Retinal pigment epithelial cell (primary cell): ENCODE results near the gene SRCAP.

Experiments
- DNase-seq: peaks from one replicate; pipeline ENCODE4 v3.0.0-alpha.2; 2010; ENCODE audit warnings: low read depth
- H3K4me3 ChIP-seq: 2 replicates; pipeline ENCODE4 v1.5.1; 2011; ENCODE audit warnings: mild to moderate bottlenecking, low read length, control low read depth, moderate library complexity
- TF ChIP-seq, protein P1 (sequence below): conservative IDR thresholded peaks from 2 replicates; pipeline ENCODE4 v1.5.1; 2011; ENCODE audit warnings: low read depth, low read length, control low read depth, inconsistent platforms

The SRCAP gene

DNA sequence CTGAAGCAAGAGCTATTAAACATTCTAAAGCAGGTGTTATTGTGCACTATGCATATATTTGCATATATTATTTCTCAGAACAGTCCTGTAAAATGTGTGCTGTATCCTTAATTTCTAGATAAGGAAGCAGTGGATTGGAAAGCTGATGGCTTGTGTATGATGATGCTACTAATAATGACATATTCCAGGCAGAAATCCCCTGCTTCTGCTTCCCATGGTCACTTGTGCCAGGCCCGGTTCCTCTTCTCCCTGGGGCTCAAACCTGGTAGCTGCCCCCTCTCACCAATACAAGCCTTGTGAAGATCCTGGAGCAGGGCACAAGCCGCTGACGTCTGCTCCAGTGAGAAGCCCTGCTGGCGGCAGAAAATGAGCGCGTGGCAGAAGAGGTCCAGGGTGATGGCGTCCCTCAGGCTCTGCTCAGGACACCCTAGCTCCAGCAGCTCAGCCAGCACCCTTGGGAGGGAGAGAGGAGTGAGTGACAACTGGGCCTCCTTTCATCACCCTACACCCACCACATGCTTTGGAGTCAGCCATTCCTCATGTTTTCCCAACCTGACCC is 61.1 kb downstream of the SRCAP start:
- DNase-seq, result no peak
- no peak overlapping the region for H3K4me3 ChIP-seq

DNA sequence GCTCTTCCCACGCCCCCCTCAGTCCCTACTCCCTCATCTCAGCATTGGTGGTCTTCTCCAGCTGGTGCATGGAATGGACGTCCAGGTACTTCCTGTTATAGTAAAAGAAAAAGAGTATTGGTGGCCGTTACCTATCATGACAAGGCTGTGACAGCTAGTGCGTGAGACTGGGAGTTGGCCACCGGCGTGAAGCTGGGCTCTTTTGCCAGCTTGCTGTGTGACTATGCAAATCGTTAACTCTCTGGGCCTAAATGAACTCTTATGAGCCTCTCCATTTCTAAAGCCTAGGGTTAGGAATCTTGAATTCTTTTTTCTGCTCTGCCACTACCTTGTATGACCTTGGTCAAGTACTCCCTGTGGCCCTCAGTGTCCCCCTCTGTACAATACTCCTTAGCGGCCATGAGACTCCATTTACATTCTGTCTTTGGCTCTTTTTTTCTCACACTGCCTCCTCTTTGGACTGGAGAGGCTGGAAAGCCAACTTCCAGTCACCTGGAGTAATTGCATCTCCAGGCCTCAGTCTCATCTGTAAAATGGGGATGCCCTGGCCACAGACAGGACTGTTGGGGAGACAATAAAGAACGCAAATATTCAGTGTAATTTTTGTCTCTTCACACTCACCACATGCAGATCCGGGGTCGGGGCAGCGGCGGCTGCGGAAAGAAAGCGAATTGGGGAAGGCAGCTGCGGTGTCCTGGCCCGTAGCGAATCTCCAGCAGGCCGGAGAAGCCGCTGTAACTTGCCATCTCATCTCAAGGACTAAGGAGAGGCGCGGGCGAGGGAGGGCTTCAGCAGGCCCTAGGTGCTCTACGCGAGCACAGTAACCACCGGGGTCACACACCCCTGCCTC is 61.8 kb downstream of the SRCAP start:
- TF ChIP-seq, protein P1, sequence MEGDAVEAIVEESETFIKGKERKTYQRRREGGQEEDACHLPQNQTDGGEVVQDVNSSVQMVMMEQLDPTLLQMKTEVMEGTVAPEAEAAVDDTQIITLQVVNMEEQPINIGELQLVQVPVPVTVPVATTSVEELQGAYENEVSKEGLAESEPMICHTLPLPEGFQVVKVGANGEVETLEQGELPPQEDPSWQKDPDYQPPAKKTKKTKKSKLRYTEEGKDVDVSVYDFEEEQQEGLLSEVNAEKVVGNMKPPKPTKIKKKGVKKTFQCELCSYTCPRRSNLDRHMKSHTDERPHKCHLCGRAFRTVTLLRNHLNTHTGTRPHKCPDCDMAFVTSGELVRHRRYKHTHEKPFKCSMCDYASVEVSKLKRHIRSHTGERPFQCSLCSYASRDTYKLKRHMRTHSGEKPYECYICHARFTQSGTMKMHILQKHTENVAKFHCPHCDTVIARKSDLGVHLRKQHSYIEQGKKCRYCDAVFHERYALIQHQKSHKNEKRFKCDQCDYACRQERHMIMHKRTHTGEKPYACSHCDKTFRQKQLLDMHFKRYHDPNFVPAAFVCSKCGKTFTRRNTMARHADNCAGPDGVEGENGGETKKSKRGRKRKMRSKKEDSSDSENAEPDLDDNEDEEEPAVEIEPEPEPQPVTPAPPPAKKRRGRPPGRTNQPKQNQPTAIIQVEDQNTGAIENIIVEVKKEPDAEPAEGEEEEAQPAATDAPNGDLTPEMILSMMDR, result no peak
- peak overlapping the region; percentile 95 for H3K4me3 ChIP-seq
- DNase-seq, result no peak

More for the DNA sequence above, 61.1 kb downstream of the SRCAP start:
- TF ChIP-seq, protein P1, result no peak

DNA sequence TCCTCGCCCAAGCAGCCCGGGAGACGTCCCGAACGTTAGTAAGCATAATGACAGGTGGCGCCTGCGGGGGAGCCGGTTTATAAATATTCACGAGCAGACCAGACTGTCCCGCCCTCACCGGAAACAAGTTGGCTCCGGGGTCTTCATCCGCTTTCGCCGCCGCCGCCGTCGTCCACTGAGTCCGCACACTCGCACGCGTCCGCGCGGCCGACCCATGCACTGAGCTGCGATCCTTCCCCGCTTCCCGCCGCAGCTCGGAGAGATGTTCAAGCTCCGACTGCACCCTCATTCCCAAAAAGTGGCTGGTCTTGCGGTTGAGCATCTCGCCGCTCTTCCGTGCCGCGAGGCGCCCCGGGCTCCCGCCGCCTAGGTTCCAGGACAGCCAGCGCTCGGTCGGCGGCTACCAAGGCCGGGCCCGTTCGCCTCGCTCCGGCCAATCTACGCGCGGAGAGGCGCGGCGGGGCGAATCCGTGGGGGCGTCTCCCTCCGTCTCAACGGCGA is 62.5 kb downstream of the SRCAP start:
- TF ChIP-seq, protein P1, result no peak
- H3K4me3 ChIP-seq, result peak overlapping the region; percentile 95
- no peak for DNase-seq

DNA sequence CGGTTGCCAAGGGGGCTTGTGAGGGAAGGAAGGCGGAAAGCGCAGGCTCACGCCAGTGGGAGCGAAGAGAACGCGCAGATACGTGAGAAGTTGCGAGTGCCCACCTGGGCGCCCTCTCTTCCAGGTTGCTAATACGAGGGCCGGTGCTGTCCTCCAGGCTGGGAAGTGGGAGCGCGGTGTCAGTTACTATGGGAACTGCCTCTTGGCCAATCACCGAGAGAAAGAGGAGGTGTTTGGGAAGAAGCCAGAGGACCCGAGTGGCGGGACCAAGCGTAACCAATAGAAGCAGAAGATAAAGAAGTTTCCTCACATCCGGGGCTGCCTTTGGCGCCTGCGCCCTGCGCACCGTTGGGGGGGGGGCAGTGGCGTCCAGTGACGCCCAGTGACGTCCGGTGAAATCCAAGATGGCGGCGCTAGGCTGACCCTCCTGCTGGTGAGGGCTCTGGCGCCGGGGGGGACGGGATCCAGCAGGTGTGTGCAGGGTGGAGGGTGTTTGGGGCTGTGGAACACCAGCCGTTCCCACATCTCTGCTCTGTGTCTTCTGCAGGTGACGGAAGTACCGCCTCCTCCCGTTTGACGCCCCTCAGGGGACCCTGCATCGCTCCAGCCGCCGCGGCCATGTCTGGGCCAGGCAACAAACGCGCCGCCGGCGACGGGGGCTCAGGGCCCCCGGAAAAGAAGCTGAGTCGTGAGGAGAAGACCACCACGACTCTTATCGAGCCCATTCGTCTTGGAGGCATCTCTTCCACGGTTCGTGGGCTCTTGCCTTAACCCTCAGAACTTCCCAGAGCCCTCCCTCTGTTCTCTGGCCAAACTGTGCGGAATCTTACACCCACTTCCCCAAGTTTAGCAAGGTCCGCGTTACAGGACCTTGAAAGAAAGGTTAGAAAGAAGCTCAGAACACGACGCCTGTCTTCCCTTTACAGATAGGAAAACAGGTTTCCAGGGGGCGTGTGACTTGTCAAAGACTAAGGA is 63.2 kb downstream of the SRCAP start, which contains the start of the genes CFAP119 and RNF40:
Gene CFAP119 (minus strand): TSS at position 135 of the 975 bp plus-strand sequence. CDS start 314 bp downstream, outside the sequence.
Gene RNF40 (plus strand): TSS at position 395 of the 975 bp plus-strand sequence. CDS start 224 bp downstream, at position 619.
- TF ChIP-seq, protein P1, result no peak
- peak within 1 kb of the TSS; percentile 95 for H3K4me3 ChIP-seq
- peak; percentile 94 for DNase-seq

DNA sequence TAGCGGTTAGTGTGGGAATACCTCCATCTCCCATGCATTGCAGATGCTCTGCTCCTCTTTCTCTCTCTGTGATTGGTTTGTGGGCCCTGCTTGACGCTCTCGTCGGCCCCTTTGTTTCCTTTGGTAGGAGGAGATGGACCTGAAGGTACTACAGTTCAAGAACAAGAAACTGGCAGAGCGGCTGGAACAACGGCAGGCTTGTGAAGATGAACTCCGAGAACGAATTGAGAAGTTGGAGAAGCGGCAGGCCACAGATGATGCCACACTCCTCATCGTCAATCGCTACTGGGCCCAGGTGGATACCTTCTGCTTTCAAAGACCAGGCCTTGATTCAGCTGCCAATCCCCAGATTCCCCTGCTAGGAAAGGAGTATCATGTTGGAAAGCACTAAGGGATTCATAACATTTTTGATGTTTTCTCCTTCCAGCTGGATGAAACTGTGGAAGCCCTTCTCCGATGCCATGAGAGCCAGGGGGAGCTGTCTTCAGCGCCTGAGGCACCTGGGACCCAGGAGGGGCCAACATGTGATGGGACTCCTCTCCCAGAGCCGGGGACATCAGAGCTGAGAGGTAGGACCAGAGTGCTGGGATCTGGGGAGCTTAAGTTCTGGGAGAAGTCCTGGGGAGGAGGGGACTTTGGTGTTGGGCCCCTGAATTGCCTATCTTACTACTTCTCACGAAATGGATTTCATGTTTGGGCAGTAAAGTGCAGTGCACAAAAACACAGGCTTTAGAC is 64.2 kb downstream of the SRCAP start:
- no peak for DNase-seq
- H3K4me3 ChIP-seq, result peak overlapping the region; percentile 95
- TF ChIP-seq, protein P1, result no peak

DNA sequence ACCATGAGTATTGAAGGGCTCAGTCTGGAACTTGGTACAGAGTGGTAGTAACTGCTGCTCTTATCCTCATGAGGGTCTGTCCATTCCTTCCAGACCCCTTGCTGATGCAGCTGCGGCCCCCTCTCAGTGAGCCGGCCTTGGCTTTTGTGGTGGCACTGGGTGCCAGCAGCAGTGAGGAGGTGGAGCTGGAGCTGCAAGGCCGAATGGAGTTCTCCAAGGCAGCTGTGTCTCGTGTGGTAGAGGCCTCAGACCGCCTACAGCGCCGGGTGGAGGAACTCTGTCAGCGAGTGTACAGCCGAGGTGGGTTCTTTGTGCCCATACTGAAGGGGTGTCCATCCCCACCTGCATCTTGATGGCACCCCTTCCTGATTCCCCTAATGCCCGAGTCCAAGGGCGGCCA is 65.1 kb downstream of the SRCAP start:
- no peak for DNase-seq
- TF ChIP-seq, protein P1, result no peak
- no peak overlapping the region for H3K4me3 ChIP-seq
